GM21360 (cell line): ENCODE measurements around the gene RPS29.
"Not testable (repeated sequence)": the region's sequence is repeated elsewhere in the genome, so short reads cannot be mapped to it uniquely, and the experiment has no call there.

ENCODE experiments used
- ATAC-seq: cut with Tn5 transposase; IDR thresholded peaks from one replicate; pipeline ENCODE4 v1.9.1; 2021; ENCODE audit warnings: mild to moderate bottlenecking, moderate library complexity; ENCODE audit not compliant: unreplicated experiment

Gene RPS29

DNA sequence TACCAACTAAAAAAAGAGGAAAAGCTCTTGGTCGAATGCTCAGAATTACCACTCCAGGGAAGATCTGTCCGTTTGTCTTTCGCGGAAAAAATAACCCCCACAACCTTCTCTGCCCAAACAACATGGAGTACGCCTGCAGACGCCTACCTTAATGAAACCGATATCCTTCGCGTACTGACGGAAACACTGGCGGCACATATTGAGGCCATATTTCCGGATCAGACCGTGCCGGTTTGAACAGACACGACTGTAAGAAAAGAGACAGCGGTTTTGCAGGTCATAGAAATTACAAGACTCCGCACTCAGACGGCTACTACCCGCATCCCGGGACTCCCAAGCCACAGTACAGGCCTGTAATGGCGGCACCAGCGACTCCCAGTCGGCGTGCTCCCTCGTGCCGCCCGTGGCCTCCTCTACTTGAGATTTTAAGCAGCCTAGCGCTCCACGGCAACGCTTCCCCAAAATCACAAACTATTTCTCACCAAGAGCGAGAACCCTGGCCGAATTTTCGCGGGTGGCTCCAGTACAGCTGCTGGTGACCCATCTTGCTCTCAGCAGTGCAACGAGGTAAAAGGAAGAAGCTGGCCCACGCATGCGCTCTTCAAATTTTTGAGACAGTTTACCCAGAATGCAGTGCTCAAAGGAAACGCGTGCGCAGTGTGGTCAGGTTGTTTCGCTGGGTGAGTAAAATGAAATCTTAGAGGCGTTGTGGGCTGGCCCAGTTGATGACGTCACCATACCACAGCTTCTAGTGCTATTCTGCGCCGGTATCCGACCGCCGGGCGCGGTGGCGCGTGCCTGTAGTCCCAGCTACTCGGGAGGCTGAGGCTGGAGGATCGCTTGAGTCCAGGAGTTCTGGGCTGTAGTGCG, at the start of gene RPS29:
Gene RPS29, minus strand, starts transcription at position 578 of the 870 bp plus-strand sequence. Its CDS starts 34 bp downstream, at position 544.
- ATAC-seq = peak; percentile 85

- peak; percentile 28 for ATAC-seq
These were observed 48.6 kb upstream of the RPS29 start, which contains the start of gene DNAAF2 for GRCh38 chr14:49634547-49635334. DNAAF2 (minus strand) TSS chr14:49635244; CDS start chr14:49635149, 95 bp downstream.

DNA sequence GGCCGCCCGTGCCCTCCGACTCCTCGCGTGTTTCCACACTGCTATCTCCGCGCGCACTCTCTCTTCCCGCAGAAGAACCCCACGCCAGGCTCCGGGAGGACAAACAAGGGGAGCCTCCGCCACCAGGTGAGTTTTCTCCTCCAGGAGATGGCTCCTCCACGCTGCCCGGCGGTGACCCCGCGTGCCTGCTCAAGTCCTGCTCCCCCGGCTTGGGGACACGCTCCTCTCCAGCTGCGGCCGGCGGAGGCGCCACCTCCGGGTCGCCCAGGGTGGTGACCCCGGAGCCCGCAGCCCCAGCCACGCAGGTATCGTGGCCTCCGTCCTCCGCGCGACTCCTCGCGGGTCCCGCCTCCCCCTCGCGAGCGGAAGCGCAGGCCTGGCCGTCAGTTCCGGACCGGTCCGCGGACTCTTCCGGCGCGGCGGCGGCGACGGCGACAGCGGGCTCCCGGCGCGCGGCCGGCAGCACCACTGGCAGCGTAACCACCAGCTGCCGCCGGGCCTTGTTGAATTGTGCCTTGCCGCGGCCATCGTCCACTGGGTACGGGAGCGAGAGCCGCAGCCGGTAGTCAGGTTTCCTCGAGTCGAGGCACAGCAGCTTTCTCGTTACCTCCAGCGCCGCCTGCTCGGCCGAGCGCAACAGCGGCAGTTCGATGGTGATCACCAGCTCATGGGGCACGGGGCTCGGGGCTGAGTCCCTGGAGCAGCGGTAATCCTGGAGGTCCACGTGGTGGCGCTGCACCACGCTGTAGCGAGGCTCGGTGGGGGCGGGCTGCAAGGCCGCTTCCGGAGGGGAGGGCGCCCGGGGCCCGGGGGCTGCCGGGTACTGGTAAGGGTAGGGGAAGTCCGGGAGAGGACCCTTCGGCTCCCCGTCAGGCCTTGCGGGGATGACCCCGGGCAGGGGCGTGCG, 47.7 kb upstream of the RPS29 start:
- peak; percentile 74 for ATAC-seq

GRCh38 chr14:49623941-49624839, 38.0 kb upstream of the RPS29 start:
- no peak for ATAC-seq

DNA sequence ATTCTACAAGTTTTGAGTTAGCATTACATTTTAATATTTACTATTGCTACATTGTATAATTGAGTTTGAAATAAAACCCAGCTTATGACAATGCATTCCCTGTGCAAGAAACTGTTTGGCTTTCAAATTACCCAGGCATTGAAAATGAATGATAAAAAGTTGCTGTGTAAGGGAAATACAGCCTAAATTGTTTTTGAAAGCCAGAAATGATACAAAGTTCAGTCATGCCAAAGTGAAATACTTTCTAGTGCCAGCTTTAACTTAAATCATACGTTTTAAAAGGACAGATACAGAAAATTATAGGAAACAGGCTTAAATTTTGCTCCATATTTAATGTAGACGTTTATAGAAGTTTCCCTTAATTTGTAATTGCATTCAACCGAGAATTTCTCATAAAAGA, 37.2 kb upstream of the RPS29 start:
- no peak for ATAC-seq

GRCh38 chr14:49622022-49622607, 35.9 kb upstream of the RPS29 start:
- no peak for ATAC-seq

DNA sequence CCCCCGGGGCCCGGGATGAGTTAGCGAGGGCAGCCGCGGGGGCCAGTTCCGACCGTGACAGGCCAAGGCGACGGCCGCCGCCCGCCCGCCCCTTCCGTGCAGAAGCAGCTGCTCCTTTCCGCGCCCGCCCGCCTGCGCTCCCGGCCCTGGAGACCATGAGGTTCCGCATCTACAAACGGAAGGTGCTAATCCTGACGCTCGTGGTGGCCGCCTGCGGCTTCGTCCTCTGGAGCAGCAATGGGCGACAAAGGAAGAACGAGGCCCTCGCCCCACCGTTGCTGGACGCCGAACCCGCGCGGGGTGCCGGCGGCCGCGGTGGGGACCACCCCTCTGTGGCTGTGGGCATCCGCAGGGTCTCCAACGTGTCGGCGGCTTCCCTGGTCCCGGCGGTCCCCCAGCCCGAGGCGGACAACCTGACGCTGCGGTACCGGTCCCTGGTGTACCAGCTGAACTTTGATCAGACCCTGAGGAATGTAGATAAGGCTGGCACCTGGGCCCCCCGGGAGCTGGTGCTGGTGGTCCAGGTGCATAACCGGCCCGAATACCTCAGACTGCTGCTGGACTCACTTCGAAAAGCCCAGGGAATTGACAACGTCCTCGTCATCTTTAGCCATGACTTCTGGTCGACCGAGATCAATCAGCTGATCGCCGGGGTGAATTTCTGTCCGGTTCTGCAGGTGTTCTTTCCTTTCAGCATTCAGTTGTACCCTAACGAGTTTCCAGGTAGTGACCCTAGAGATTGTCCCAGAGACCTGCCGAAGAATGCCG, 35.1 kb upstream of the RPS29 start:
- peak; percentile 25 for ATAC-seq

GRCh38 chr14:49620182-49621113, 34.3 kb upstream of the RPS29 start, which contains the start of the genes MGAT2 and RPL36AL:
MGAT2 (plus strand) TSS chr14:49620799; CDS start chr14:49621269, 470 bp downstream.
RPL36AL (minus strand) TSS chr14:49620626; CDS start chr14:49619104, 1,522 bp downstream.
- ATAC-seq = peak; percentile 89

- ATAC-seq = no peak
These were observed 33.5 kb upstream of the RPS29 start for GRCh38 chr14:49619730-49620129.

DNA sequence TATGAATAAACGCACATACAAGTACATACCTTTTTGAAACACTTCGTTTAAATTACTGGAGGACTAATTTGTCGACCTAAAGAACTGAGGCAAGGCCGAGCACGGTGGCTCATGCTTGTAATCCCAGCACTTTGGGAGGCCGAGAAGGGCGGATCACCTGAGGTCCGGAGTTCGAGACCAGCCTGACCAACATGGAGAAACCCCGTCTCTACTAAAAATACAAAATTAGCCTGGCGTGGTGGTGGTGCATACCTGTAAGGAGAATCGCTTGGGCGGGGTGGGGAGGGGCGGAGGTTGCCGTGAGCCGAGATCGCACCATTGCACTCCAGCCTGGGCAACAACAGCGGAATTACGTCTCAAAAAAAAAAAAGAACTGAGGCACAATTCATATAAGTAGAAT, 33.1 kb upstream of the RPS29 start:
- not testable (repeated sequence) for ATAC-seq

- no peak for ATAC-seq
These were observed 31.8 kb upstream of the RPS29 start for GRCh38 chr14:49617852-49618519.

DNA sequence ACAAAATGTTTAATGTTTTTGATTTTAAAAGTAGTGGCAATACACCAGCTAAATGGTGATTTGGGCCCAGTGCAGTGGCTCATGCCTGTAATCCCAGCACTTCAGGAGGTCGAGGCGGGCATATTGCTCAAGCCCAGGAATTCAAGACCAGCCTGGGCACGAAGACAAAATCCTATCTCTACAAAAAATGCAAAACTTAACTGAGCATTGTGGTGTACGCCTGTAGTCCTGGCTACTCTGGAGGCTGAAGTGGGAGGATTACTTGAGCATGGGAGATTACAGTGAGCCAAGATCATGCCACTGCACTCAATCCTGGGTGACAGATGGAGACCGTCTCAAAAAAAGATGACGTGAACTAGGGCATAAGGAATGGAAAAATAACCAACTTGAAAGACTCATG, 29.6 kb upstream of the RPS29 start:
- no peak for ATAC-seq

DNA sequence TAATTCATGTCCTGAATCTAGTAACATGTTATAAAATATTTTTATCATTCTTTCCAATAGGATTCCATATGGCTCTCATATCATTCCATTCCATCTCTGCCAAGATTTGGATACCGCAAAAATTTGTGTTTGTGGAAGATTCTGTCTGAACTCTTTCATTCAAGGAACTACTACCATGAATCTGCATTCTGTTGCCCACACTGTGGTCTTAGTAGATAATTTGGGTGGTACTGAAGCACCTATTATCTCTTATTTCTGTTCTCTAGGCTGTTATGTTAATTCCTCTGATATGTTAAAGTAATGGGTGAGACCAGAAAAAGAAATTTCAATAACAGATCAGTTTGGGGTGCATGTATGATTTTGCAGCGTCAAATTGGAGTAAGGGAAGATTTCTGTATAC, 28.0 kb upstream of the RPS29 start:
- no peak for ATAC-seq

DNA sequence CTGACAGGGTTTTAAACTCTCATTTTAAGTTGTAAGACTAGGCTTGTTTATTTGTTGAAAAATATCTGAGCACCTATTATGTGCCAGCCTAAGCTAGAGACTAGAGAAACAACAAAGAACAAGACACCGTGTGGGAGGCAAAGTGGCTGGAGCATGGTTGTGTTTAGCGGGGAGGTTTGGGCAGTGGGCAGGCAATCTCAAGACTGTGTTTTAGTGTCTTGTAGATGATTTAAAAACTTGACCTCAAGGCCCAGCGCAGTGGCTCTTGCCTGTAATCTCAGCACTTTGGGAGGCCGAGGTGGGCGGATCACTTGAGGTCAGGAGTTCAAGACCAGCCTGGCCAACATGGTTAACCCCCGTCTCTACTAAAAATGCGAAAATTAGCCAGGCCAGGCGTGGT, 26.5 kb upstream of the RPS29 start:
- ATAC-seq = no peak

GRCh38 chr14:49612251-49612650, 26.1 kb upstream of the RPS29 start:
- no peak for ATAC-seq

GRCh38 chr14:49607583-49607982, 21.4 kb upstream of the RPS29 start:
- ATAC-seq = no peak
